H9 (cell line): ENCODE data around the gene TMEM117. TPM values are rescaled to one million over a fixed set of nuclear protein-coding genes. Genes with fewer than 3 reads are reported as not detected.

Source experiments
- DNase-seq: peaks from one replicate; pipeline ENCODE4 v3.0.0-alpha.2; 2017
- H2AFZ ChIP-seq: one replicate; pipeline ENCODE4 v1.6.1; 2013; ENCODE audit warnings: mild to moderate bottlenecking, low read length, control low read depth, moderate library complexity
- H2AK5ac ChIP-seq: 2 replicates; pipeline ENCODE4 v1.6.1; 2013; ENCODE audit warnings: low read length, control low read depth, mixed read lengths; ENCODE audit not compliant: insufficient read length
- H2BK120ac ChIP-seq: one replicate; pipeline ENCODE4 v1.6.1; 2013; ENCODE audit warnings: low read depth, mild to moderate bottlenecking, low read length, control low read depth, inconsistent platforms; ENCODE audit not compliant: poor library complexity, severe bottlenecking
- H2BK12ac ChIP-seq: 2 replicates; pipeline ENCODE4 v1.6.1; 2013; ENCODE audit warnings: low read length, control low read depth, mixed read lengths, low read depth; ENCODE audit not compliant: insufficient read length
- H2BK15ac ChIP-seq: 2 replicates; pipeline ENCODE4 v1.6.1; 2013; ENCODE audit warnings: low read depth, low read length, control low read depth
- H2BK20ac ChIP-seq: one replicate; pipeline ENCODE4 v1.6.1; 2013; ENCODE audit warnings: low read depth, mild to moderate bottlenecking, low read length, control low read depth, inconsistent platforms; ENCODE audit not compliant: poor library complexity, severe bottlenecking
- H2BK5ac ChIP-seq: 2 replicates; pipeline ENCODE4 v1.6.1; 2013; ENCODE audit warnings: low read length, control low read depth, mixed read lengths; ENCODE audit not compliant: insufficient read length
- H3K14ac ChIP-seq: 2 replicates; pipeline ENCODE4 v1.6.1; 2013; ENCODE audit warnings: low read length, control low read depth; ENCODE audit not compliant: insufficient read depth
- H3K18ac ChIP-seq: 2 replicates; pipeline ENCODE4 v1.6.1; 2013; ENCODE audit warnings: low read depth, mild to moderate bottlenecking, mixed read lengths, low read length, control low read depth; ENCODE audit not compliant: insufficient read length
- H3K23ac ChIP-seq: 2 replicates; pipeline ENCODE4 v1.6.1; 2013; ENCODE audit warnings: low read length, control low read depth, mixed read lengths, low read depth; ENCODE audit not compliant: insufficient read length
- H3K23me2 ChIP-seq: 2 replicates; pipeline ENCODE4 v1.6.1; 2013; ENCODE audit warnings: low read depth, mild to moderate bottlenecking, mixed read lengths, low read length, control low read depth; ENCODE audit not compliant: insufficient read length, poor library complexity, severe bottlenecking
- H3K27ac ChIP-seq: 2 replicates; pipeline ENCODE4 v1.5.1; 2013; ENCODE audit warnings: low read length, control low read depth, mixed read lengths, low read depth; ENCODE audit not compliant: insufficient read length
- H3K27me3 ChIP-seq: 2 replicates; pipeline ENCODE4 v1.6.1; 2013; ENCODE audit warnings: low read length, control low read depth, inconsistent platforms; ENCODE audit not compliant: insufficient read depth
- H3K4ac ChIP-seq: 2 replicates; pipeline ENCODE4 v1.6.1; 2013; ENCODE audit warnings: low read depth, mild to moderate bottlenecking, control low read depth, inconsistent platforms, low read length, moderate library complexity
- H3K4me1 ChIP-seq: 2 replicates; pipeline ENCODE4 v1.6.1; 2013; ENCODE audit warnings: low read length, control low read depth, inconsistent platforms; ENCODE audit not compliant: insufficient read depth
- H3K4me2 ChIP-seq: 2 replicates; pipeline ENCODE4 v1.6.1; 2013; ENCODE audit warnings: low read length, control low read depth, mixed read lengths; ENCODE audit not compliant: insufficient read length, insufficient read depth
- H3K56ac ChIP-seq: 2 replicates; pipeline ENCODE4 v1.6.1; 2013; ENCODE audit warnings: low read depth, mild to moderate bottlenecking, mixed read lengths, low read length, control low read depth; ENCODE audit not compliant: insufficient read length
- H3K79me1 ChIP-seq: 2 replicates; pipeline ENCODE4 v1.6.1; 2013; ENCODE audit warnings: low read depth, mild to moderate bottlenecking, moderate library complexity, low read length, control low read depth, inconsistent platforms; ENCODE audit not compliant: insufficient read depth, poor library complexity, severe bottlenecking
- H3K79me2 ChIP-seq: 2 replicates; pipeline ENCODE4 v1.6.1; 2013; ENCODE audit warnings: low read length, control low read depth, inconsistent platforms; ENCODE audit not compliant: insufficient read depth
- H3K9ac ChIP-seq: 2 replicates; pipeline ENCODE4 v1.6.1; 2013; ENCODE audit warnings: low read length, control low read depth, mixed read lengths; ENCODE audit not compliant: insufficient read length; ENCODE audit errors: extremely low read depth
- H3K9me3 ChIP-seq: one replicate; pipeline ENCODE4 v1.6.1; 2013; ENCODE audit warnings: low read depth, low read length, inconsistent platforms; ENCODE audit not compliant: control insufficient read depth
- H3T11ph ChIP-seq: one replicate; pipeline ENCODE4 v1.6.1; 2013; ENCODE audit warnings: mild to moderate bottlenecking, low read length, control low read depth, inconsistent platforms
- H4K20me1 ChIP-seq: one replicate; pipeline ENCODE4 v1.6.1; 2013; ENCODE audit not compliant: control insufficient read depth, insufficient read length, insufficient read depth
- H4K5ac ChIP-seq: 2 replicates; pipeline ENCODE4 v1.6.1; 2013; ENCODE audit warnings: low read depth, mild to moderate bottlenecking, mixed read lengths, low read length, control low read depth; ENCODE audit not compliant: insufficient read length
- H4K8ac ChIP-seq: replicated peaks from 2 replicates; pipeline ENCODE4 v1.6.1; 2013; ENCODE audit warnings: low read length, control low read depth, mixed read lengths, low read depth; ENCODE audit not compliant: insufficient read length
- H4K91ac ChIP-seq: 2 replicates; pipeline ENCODE4 v1.6.1; 2013; ENCODE audit warnings: low read depth, mild to moderate bottlenecking, moderate library complexity, mixed read lengths, low read length, control low read depth; ENCODE audit not compliant: insufficient read length
- H3K27ac Mint-ChIP-seq, 3 experiments: 2 replicates in 2 of 3; 3 replicates in 1 of 3; pipeline ENCODE4 v1.8.0; 2020 to 2021; ENCODE audit warnings: mixed read lengths in 3 of 3, mild to moderate bottlenecking in 1 of 3, moderate library complexity in 1 of 3
- H3K27me3 Mint-ChIP-seq: 2 replicates; pipeline ENCODE4 v1.8.0; 2021; ENCODE audit warnings: low read depth, mild to moderate bottlenecking, moderate library complexity, mixed read lengths
- H3K36me3 Mint-ChIP-seq, 3 experiments: 2 replicates in 2 of 3; 3 replicates in 1 of 3; pipeline ENCODE4 v1.8.0; 2020 to 2021; ENCODE audit warnings: low read depth in 3 of 3, mixed read lengths in 3 of 3; ENCODE audit not compliant: insufficient read depth in 1 of 3
- H3K4me1 Mint-ChIP-seq, 2 experiments: 2 replicates each; pipeline ENCODE4 v1.8.0; 2020; ENCODE audit warnings: mixed read lengths in 2 of 2
- H3K4me3 Mint-ChIP-seq, 2 experiments: 2 replicates in 1 of 2; 3 replicates in 1 of 2; pipeline ENCODE4 v1.8.0; 2020 to 2021; ENCODE audit warnings: mild to moderate bottlenecking in 2 of 2, mixed read lengths in 2 of 2, moderate library complexity in 1 of 2
- H3K9me3 Mint-ChIP-seq, 2 experiments: 2 replicates in 1 of 2; 3 replicates in 1 of 2; pipeline ENCODE4 v1.8.0; 2020; ENCODE audit warnings: mild to moderate bottlenecking in 2 of 2, mixed read lengths in 2 of 2, moderate library complexity in 1 of 2
- WGBS: extraction: QIAGEN DNeasy Blood & Tissue Kit; methylation state at CpG from one replicate; pipeline ENCODE4 v1.1.7; 2013; ENCODE audit warnings: missing lambda C conversion rate, low lambda C conversion rate, mixed read lengths; ENCODE audit not compliant: insufficient read length; ENCODE audit errors: extremely low coverage; 5-methylcytosine and 5-hydroxymethylcytosine counted together
- total RNA-seq: library from RNA; stranded (reverse); gene quantifications from 2 replicates; pipeline ENCODE4 v1.2.1, GENCODE V29; 2021
- TF ChIP-seq, protein P1 (sequence below): fragments of 200-600 bp; sonication (generic); conservative IDR thresholded peaks from 3 replicates; pipeline ENCODE4 v1.8.0; 2021; ENCODE audit warnings: antibody characterized with exemption, mild to moderate bottlenecking

TMEM117 gene
- total RNA-seq, 1 experiment from 2014 or later: 1.7 TPM

DNA sequence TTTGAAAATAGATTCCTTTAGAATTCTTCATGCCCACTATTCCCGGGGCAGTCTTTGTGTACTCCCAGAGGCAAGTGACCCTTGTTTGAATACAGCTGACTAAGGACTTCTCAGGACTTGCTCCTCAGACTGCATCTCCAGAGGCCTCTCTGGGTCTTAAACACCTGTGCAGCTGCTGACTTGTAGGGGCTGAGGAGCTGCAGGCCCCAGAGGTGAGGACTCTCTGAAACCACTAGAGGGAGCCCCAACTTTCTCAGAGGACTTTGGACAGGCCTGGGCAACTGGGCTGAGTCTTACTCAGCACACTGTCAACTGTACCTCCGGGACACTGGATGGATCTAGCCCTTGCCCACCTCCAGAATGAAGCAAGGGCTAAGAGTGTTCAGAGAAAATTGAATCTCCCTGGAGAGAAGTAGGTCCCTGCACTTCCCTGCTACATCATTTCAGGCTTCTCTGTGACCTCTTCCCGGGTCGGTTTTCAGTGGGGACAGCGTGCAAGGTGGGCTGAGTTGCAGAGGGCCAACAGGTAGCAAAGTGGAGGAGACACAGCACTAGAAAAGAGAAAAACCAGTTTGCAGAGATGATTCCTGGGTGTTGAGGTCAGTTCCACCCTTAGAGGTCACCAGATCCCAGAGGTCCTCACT, 164.6 kb downstream of the TMEM117 start:
- no peaks in the 10 kb centered on the region for H3K9me3 Mint-ChIP-seq
- no CpG with 5 or more reads among the region's 5 CpGs for WGBS
- Histone ChIP-seq H3T11ph (no peak overlapping the region), H4K20me1 (no peaks in the 10 kb centered on the region), H3K27me3 (no peaks in the 10 kb centered on the region), H3K9me3 (no peaks in the 10 kb centered on the region), H2BK120ac (no peak overlapping the region), H4K91ac (no peak overlapping the region), H3K23me2 (no peaks in the 10 kb centered on the region), H3K4me1 (no peaks in the 10 kb centered on the region), H3K23ac (no peak overlapping the region), H3K56ac (no peak overlapping the region), H4K8ac (no peak overlapping the region), H2BK5ac (no peak overlapping the region), H3K79me2 (no peaks in the 10 kb centered on the region), H3K14ac (no peak overlapping the region), H3K4ac (no peak overlapping the region), H2BK15ac (no peak overlapping the region), H2BK20ac (no peak overlapping the region), H3K18ac (no peak overlapping the region), H2AK5ac (no peak overlapping the region), H3K9ac (no peak overlapping the region), H4K5ac (no peak overlapping the region), H2AFZ (no peak overlapping the region), H3K27ac (no peak overlapping the region), H2BK12ac (no peak overlapping the region), H3K79me1 (no peaks in the 10 kb centered on the region), H3K4me2 (no peak overlapping the region)
- H3K27me3 Mint-ChIP-seq: no peaks in the 10 kb centered on the region
- H3K27ac Mint-ChIP-seq: no peak overlapping the region
- no peak overlapping the region for H3K4me3 Mint-ChIP-seq
- peak; percentile 86 for DNase-seq
- H3K36me3 Mint-ChIP-seq: no peaks in the 10 kb centered on the region; a peak in 1 of 7 replicates
- TF ChIP-seq, protein P1, sequence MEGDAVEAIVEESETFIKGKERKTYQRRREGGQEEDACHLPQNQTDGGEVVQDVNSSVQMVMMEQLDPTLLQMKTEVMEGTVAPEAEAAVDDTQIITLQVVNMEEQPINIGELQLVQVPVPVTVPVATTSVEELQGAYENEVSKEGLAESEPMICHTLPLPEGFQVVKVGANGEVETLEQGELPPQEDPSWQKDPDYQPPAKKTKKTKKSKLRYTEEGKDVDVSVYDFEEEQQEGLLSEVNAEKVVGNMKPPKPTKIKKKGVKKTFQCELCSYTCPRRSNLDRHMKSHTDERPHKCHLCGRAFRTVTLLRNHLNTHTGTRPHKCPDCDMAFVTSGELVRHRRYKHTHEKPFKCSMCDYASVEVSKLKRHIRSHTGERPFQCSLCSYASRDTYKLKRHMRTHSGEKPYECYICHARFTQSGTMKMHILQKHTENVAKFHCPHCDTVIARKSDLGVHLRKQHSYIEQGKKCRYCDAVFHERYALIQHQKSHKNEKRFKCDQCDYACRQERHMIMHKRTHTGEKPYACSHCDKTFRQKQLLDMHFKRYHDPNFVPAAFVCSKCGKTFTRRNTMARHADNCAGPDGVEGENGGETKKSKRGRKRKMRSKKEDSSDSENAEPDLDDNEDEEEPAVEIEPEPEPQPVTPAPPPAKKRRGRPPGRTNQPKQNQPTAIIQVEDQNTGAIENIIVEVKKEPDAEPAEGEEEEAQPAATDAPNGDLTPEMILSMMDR: peak; percentile 86
- H3K4me1 Mint-ChIP-seq: peaks cover 0 to 4% of the 10 kb centered on the region in 2 experiments; a peak in 1 of 4 replicates
